Measurements from ENCODE around the gene EVI5L. TPM values are rescaled to one million over a fixed set of nuclear protein-coding genes. Genes with fewer than 3 reads are reported as not detected.

The EVI5L gene
- total and polyA plus RNA-seq, 2 donors (not counting 1 experiment from before 2014, with no cell fraction given): 10.4 to 16.5 TPM

DNA sequence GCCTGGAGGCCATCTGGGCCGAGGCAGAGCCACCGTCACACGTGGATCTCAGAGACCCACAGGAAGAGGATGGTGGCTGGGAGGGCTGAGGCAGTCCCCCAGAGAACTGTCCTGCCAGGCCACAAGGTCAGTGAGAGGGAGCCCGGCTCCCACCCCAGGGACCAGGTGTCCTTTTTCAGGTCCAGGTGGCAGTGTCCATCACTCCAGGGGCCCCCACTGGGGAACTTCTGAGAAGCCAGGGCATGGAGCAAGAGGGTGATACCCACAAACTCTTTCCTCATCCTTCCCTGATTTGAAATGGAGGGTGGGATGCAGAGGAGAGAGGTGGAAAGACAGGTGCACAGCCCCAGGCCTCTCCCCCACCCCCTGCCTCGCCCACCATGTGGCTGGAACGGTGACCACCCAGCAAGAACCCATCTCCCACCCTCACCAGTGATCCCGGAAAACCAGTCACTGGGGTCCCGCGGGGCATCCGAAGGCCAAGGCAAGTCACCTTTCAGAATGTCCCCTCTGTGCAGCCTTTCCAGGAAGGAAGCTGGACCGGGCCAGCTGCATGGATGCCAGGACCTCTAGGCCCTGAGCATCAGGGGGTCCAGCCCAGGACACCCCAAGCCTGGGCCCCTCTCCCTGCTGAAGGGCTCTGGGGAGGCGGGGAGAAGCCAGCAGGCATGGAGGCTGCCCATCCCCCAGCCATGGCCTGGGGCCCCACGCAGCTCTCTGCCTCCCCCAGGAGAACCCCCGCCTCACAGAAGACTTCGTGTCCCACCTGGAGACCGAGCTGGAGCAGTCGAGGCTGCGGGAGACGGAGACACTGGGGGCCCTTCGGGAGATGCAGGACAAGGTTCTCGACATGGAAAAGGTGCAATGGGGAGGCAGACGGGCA, 30.1 kb downstream of the EVI5L start:
- no peak overlapping the region for H3K9ac ChIP-seq (ENCODE audit: insufficient read depth, low read length)
- no peak overlapping the region for H3K4me2 ChIP-seq (ENCODE audit: extremely low read depth, insufficient read depth, low read length)
- no peaks in the 10 kb centered on the region for H4K20me1 ChIP-seq (ENCODE audit: control insufficient read depth, extremely low read depth, insufficient read depth, low read length)
- H3K4me3 ChIP-seq (replicated peaks in 1 of 4; ENCODE audit: control extremely low read depth in 1 of 4, insufficient read depth in 1 of 4, low read depth in 3 of 4, low read length in 4 of 4): no peak overlapping the region
- TF ChIP-seq EZH2 (IDR thresholded peaks at IDR 0.05; ENCODE audit: low read length, missing control alignments) (no peak), CTCF (conservative IDR thresholded peaks at IDR 0.05 in 1 of 2, IDR thresholded peaks at IDR 0.05 in 1 of 2; ENCODE audit: low read depth in 1 of 2, low read length in 2 of 2) (no peak)
- no peak overlapping the region for H2AFZ ChIP-seq (ENCODE audit: low read length)
- no peaks in the 10 kb centered on the region for H3K36me3 ChIP-seq (ENCODE audit: control insufficient read depth, insufficient read depth, low read length)
- no peaks in the 10 kb centered on the region for H3K9me3 ChIP-seq (ENCODE audit: control insufficient read depth, insufficient read depth, low read depth, low read length)
- no peaks in the 10 kb centered on the region for H3K27me3 ChIP-seq (ENCODE audit: control insufficient read depth, insufficient read depth, low read length)
- H3K27ac ChIP-seq (ENCODE audit: insufficient read depth, low read length): no peak overlapping the region
- no peak for DNase-seq (ENCODE audit: low read depth in 2 of 2)
- no peaks in the 10 kb centered on the region for H3K4me1 ChIP-seq (ENCODE audit: control insufficient read depth, extremely low read depth, insufficient read depth, low read length)
- no peaks in the 10 kb centered on the region for H3K79me2 ChIP-seq (ENCODE audit: control insufficient read depth, insufficient read depth, low read length)

- H3K4me1 ChIP-seq (ENCODE audit: control insufficient read depth, extremely low read depth, insufficient read depth, low read length): no peaks in the 10 kb centered on the region
- H3K4me2 ChIP-seq (ENCODE audit: extremely low read depth, insufficient read depth, low read length): no peak overlapping the region
- H4K20me1 ChIP-seq (ENCODE audit: control insufficient read depth, extremely low read depth, insufficient read depth, low read length): no peaks in the 10 kb centered on the region
- TF ChIP-seq EZH2 (IDR thresholded peaks at IDR 0.05; ENCODE audit: low read length, missing control alignments) (no peak), CTCF (conservative IDR thresholded peaks at IDR 0.05 in 1 of 2, IDR thresholded peaks at IDR 0.05 in 1 of 2; ENCODE audit: low read depth in 1 of 2, low read length in 2 of 2) (no peak)
- H3K79me2 ChIP-seq (ENCODE audit: control insufficient read depth, insufficient read depth, low read length): no peaks in the 10 kb centered on the region
- H3K9me3 ChIP-seq (ENCODE audit: control insufficient read depth, insufficient read depth, low read depth, low read length): no peaks in the 10 kb centered on the region
- H2AFZ ChIP-seq (ENCODE audit: low read length): no peak overlapping the region
- no peak overlapping the region for H3K4me3 ChIP-seq (replicated peaks in 1 of 4; ENCODE audit: control extremely low read depth in 1 of 4, insufficient read depth in 1 of 4, low read depth in 3 of 4, low read length in 4 of 4)
- no peaks in the 10 kb centered on the region for H3K27me3 ChIP-seq (ENCODE audit: control insufficient read depth, insufficient read depth, low read length)
- DNase-seq (ENCODE audit: low read depth in 2 of 2): no peak
- H3K9ac ChIP-seq (ENCODE audit: insufficient read depth, low read length): no peak overlapping the region
- H3K36me3 ChIP-seq (ENCODE audit: control insufficient read depth, insufficient read depth, low read length): no peaks in the 10 kb centered on the region
- H3K27ac ChIP-seq (ENCODE audit: insufficient read depth, low read length): no peak overlapping the region
Observed at GRCh38 chr19:7860714-7861618, 30.9 kb downstream of the EVI5L start.
